K562 (cell line): ENCODE results near the gene COPA.

Experiments used
- CBX1 ChIP-seq: sonication (generic); IDR thresholded peaks from 2 replicates; pipeline ENCODE4 v1.6.1; 2016; ENCODE audit warnings: antibody characterized with exemption, low read depth, mild to moderate bottlenecking
- CHD1 ChIP-seq: fragments of 200-600 bp; sonication (generic); IDR thresholded peaks from one replicate; pipeline ENCODE4 v1.6.1; 2012; ENCODE audit warnings: mild to moderate bottlenecking, moderate library complexity, low read length, inconsistent platforms
- EZH2 ChIP-seq: IDR thresholded peaks from 2 replicates; pipeline ENCODE4 v1.6.1; 2012; ENCODE audit warnings: low read depth, mild to moderate bottlenecking, inconsistent platforms, low read length, borderline replicate concordance
- MEF2D ChIP-seq: conservative IDR thresholded peaks from 2 replicates; pipeline ENCODE4 v1.6.1; 2016; ENCODE audit warnings: low read depth, missing genetic modification characterization, missing compliant biosample characterization
- OTX1 ChIP-seq: fragments of 450-650 bp; formaldehyde crosslinking; IDR thresholded peaks from 2 replicates; pipeline ENCODE4 v1.4.0; 2022; ENCODE audit warnings: mild to moderate bottlenecking
- POLR2AphosphoS5 ChIP-seq: IDR thresholded peaks from 2 replicates; pipeline ENCODE4 v1.6.1; 2011; ENCODE audit warnings: mild to moderate bottlenecking, low read depth, low read length, moderate library complexity; ENCODE audit not compliant: control insufficient read depth, insufficient read depth
- TRIM24 ChIP-seq, 2 experiments: fragments of 450-650 bp; IDR thresholded peaks; 2 replicates each; pipeline ENCODE4 v1.6.1; 2016
- ZNF3 ChIP-seq: fragments of 250-450 bp; sonication (Bioruptor Pico); IDR thresholded peaks from 2 replicates; pipeline ENCODE4 v1.5.0; 2021; ENCODE audit warnings: mild to moderate bottlenecking, moderate library complexity
- ZNF324 ChIP-seq: fragments of 250-450 bp; sonication (Bioruptor Pico); IDR thresholded peaks from 2 replicates; pipeline ENCODE4 v1.4.0; 2020; ENCODE audit warnings: mild to moderate bottlenecking
- TF ChIP-seq, protein P1 (sequence below), 3 experiments: IDR thresholded peaks in 2 of 3; conservative IDR thresholded peaks in 1 of 3; 2 replicates each; pipeline ENCODE4 v1.5.1; 2011 to 2012; ENCODE audit warnings: low read length in 3 of 3, mild to moderate bottlenecking in 3 of 3, control low read depth in 2 of 3, improper control_type of control experiment in 1 of 3, inconsistent platforms in 1 of 3, low read depth in 1 of 3, mixed read lengths in 1 of 3, moderate library complexity in 1 of 3; ENCODE audit not compliant: insufficient read depth in 2 of 3
- TF ChIP-seq, protein P2 (sequence below): sonication (generic); formaldehyde crosslinking; IDR thresholded peaks from 2 replicates; pipeline ENCODE4 v1.8.0; 2023; ENCODE audit warnings: missing genetic modification reagents, mild to moderate bottlenecking, borderline replicate concordance
- TF ChIP-seq, protein P3 (sequence below): sonication (generic); formaldehyde crosslinking; IDR thresholded peaks from 2 replicates; pipeline ENCODE4 v1.8.1; 2023; ENCODE audit warnings: missing genetic modification reagents, mild to moderate bottlenecking, borderline replicate concordance
- TF ChIP-seq, protein P4 (sequence below): fragments of 250-450 bp; sonication (Bioruptor Pico); IDR thresholded peaks from 2 replicates; pipeline ENCODE4 v1.8.0; 2021; ENCODE audit warnings: borderline replicate concordance, mild to moderate bottlenecking, moderate library complexity; ENCODE audit not compliant: poor library complexity, severe bottlenecking

DNA sequence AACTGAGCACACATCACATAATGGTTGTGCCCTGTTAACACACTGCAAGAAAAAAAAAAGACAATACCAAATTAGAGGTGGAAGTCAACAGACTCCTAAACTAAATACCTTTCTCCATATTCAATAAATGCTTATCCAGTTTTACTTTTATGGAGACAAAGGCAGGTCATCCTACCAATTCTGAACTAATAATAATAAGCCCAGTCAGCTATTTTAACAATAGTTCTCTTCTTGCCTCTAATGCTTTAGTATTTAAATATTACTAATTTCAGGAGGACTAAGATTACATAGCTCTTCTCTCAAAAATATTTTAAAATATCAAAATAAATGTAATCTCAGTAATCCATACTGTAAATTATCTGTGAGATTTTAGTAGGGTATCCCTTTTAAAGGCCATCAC, 10.5 kb downstream of the COPA start:
- TF ChIP-seq, protein P1, sequence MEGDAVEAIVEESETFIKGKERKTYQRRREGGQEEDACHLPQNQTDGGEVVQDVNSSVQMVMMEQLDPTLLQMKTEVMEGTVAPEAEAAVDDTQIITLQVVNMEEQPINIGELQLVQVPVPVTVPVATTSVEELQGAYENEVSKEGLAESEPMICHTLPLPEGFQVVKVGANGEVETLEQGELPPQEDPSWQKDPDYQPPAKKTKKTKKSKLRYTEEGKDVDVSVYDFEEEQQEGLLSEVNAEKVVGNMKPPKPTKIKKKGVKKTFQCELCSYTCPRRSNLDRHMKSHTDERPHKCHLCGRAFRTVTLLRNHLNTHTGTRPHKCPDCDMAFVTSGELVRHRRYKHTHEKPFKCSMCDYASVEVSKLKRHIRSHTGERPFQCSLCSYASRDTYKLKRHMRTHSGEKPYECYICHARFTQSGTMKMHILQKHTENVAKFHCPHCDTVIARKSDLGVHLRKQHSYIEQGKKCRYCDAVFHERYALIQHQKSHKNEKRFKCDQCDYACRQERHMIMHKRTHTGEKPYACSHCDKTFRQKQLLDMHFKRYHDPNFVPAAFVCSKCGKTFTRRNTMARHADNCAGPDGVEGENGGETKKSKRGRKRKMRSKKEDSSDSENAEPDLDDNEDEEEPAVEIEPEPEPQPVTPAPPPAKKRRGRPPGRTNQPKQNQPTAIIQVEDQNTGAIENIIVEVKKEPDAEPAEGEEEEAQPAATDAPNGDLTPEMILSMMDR (IDR thresholded peaks at IDR 0.05 in 2 of 3, conservative IDR thresholded peaks at IDR 0.05 in 1 of 3; ENCODE audit: insufficient read depth in 2 of 3, low read depth in 1 of 3, low read length in 3 of 3), result no peak
- no peak for TF ChIP-seq ZNF324
- TF ChIP-seq TRIM24 (IDR thresholded peaks at IDR 0.05), result no peak
- no peak for TF ChIP-seq ZNF3 (CRISPR knock-in tag)
- no peak for TF ChIP-seq CHD1
- no peak for TF ChIP-seq OTX1
- TF ChIP-seq EZH2, result no peak
- TF ChIP-seq, protein P2, sequence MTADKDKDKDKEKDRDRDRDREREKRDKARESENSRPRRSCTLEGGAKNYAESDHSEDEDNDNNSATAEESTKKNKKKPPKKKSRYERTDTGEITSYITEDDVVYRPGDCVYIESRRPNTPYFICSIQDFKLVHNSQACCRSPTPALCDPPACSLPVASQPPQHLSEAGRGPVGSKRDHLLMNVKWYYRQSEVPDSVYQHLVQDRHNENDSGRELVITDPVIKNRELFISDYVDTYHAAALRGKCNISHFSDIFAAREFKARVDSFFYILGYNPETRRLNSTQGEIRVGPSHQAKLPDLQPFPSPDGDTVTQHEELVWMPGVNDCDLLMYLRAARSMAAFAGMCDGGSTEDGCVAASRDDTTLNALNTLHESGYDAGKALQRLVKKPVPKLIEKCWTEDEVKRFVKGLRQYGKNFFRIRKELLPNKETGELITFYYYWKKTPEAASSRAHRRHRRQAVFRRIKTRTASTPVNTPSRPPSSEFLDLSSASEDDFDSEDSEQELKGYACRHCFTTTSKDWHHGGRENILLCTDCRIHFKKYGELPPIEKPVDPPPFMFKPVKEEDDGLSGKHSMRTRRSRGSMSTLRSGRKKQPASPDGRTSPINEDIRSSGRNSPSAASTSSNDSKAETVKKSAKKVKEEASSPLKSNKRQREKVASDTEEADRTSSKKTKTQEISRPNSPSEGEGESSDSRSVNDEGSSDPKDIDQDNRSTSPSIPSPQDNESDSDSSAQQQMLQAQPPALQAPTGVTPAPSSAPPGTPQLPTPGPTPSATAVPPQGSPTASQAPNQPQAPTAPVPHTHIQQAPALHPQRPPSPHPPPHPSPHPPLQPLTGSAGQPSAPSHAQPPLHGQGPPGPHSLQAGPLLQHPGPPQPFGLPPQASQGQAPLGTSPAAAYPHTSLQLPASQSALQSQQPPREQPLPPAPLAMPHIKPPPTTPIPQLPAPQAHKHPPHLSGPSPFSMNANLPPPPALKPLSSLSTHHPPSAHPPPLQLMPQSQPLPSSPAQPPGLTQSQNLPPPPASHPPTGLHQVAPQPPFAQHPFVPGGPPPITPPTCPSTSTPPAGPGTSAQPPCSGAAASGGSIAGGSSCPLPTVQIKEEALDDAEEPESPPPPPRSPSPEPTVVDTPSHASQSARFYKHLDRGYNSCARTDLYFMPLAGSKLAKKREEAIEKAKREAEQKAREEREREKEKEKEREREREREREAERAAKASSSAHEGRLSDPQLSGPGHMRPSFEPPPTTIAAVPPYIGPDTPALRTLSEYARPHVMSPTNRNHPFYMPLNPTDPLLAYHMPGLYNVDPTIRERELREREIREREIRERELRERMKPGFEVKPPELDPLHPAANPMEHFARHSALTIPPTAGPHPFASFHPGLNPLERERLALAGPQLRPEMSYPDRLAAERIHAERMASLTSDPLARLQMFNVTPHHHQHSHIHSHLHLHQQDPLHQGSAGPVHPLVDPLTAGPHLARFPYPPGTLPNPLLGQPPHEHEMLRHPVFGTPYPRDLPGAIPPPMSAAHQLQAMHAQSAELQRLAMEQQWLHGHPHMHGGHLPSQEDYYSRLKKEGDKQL, result no peak
- TF ChIP-seq, protein P3, sequence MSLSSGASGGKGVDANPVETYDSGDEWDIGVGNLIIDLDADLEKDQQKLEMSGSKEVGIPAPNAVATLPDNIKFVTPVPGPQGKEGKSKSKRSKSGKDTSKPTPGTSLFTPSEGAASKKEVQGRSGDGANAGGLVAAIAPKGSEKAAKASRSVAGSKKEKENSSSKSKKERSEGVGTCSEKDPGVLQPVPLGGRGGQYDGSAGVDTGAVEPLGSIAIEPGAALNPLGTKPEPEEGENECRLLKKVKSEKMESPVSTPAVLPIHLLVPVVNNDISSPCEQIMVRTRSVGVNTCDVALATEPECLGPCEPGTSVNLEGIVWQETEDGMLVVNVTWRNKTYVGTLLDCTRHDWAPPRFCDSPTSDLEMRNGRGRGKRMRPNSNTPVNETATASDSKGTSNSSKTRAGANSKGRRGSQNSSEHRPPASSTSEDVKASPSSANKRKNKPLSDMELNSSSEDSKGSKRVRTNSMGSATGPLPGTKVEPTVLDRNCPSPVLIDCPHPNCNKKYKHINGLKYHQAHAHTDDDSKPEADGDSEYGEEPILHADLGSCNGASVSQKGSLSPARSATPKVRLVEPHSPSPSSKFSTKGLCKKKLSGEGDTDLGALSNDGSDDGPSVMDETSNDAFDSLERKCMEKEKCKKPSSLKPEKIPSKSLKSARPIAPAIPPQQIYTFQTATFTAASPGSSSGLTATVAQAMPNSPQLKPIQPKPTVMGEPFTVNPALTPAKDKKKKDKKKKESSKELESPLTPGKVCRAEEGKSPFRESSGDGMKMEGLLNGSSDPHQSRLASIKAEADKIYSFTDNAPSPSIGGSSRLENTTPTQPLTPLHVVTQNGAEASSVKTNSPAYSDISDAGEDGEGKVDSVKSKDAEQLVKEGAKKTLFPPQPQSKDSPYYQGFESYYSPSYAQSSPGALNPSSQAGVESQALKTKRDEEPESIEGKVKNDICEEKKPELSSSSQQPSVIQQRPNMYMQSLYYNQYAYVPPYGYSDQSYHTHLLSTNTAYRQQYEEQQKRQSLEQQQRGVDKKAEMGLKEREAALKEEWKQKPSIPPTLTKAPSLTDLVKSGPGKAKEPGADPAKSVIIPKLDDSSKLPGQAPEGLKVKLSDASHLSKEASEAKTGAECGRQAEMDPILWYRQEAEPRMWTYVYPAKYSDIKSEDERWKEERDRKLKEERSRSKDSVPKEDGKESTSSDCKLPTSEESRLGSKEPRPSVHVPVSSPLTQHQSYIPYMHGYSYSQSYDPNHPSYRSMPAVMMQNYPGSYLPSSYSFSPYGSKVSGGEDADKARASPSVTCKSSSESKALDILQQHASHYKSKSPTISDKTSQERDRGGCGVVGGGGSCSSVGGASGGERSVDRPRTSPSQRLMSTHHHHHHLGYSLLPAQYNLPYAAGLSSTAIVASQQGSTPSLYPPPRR, result no peak
- TF ChIP-seq, protein P4, sequence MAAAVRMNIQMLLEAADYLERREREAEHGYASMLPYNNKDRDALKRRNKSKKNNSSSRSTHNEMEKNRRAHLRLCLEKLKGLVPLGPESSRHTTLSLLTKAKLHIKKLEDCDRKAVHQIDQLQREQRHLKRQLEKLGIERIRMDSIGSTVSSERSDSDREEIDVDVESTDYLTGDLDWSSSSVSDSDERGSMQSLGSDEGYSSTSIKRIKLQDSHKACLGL (CRISPR knock-in tag), result no peak
- no peak for TF ChIP-seq POLR2AphosphoS5
- no peak for TF ChIP-seq CBX1
- TF ChIP-seq MEF2D (tag), result no peak
